CD1c-positive myeloid dendritic cell (primary cell): ENCODE data around the gene SERPINA5.

ENCODE experiments used
- DNase-seq: peaks from one replicate; pipeline ENCODE4 v3.0.0-alpha.2; 2016; ENCODE audit errors: extremely low spot score

SERPINA5 gene

GRCh38 chr14:94581127-94581999 lies at the start of gene SERPINA5:
TSS of gene SERPINA5 (plus strand) at chr14:94581426. CDS start at chr14:94587363, 5,937 bp downstream.
- no peak for DNase-seq

GRCh38 chr14:94532447-94532846 lies 48.8 kb upstream of the SERPINA5 start:
- no peak for DNase-seq

GRCh38 chr14:94535506-94535905 lies 45.7 kb upstream of the SERPINA5 start:
- no peak for DNase-seq

GRCh38 chr14:94536836-94537235 lies 44.4 kb upstream of the SERPINA5 start:
- DNase-seq, result no peak

- no peak for DNase-seq
Observed at GRCh38 chr14:94538070-94538740, 43.0 kb upstream of the SERPINA5 start.

GRCh38 chr14:94539181-94539580 lies 42.0 kb upstream of the SERPINA5 start:
- no peak for DNase-seq

- DNase-seq, result no peak
Observed at GRCh38 chr14:94540031-94540794, 41.0 kb upstream of the SERPINA5 start.

- DNase-seq, result no peak
Observed at GRCh38 chr14:94541234-94541975, 39.8 kb upstream of the SERPINA5 start.

- no peak for DNase-seq
Observed at GRCh38 chr14:94542111-94542810, 39.0 kb upstream of the SERPINA5 start.

GRCh38 chr14:94542811-94543440 lies 38.3 kb upstream of the SERPINA5 start:
- no peak for DNase-seq

GRCh38 chr14:94543449-94544124 lies 37.6 kb upstream of the SERPINA5 start:
- no peak for DNase-seq

GRCh38 chr14:94544726-94545125 lies 36.5 kb upstream of the SERPINA5 start:
- DNase-seq, result no peak

GRCh38 chr14:94545131-94545841 lies 35.9 kb upstream of the SERPINA5 start:
- DNase-seq, result no peak

- no peak for DNase-seq
Observed at GRCh38 chr14:94547151-94547680, 34.0 kb upstream of the SERPINA5 start.

- DNase-seq, result no peak
Observed at GRCh38 chr14:94547726-94548125, 33.5 kb upstream of the SERPINA5 start.

GRCh38 chr14:94548131-94548998 lies 32.9 kb upstream of the SERPINA5 start:
- no peak for DNase-seq

GRCh38 chr14:94548999-94549985 lies 31.9 kb upstream of the SERPINA5 start:
- peak; percentile 50 for DNase-seq
